Heart left ventricle (tissue), 13 donors: Measurements from ENCODE around the gene SCAF1.

Experiments
- CTCF ChIP-seq, 12 donors: fragments of 200-600 bp; sonication (generic) in 4 of 12; IDR thresholded peaks; one replicate each; pipeline versions ENCODE4 v1.5.0 to v1.8.0; 2018 to 2022; ENCODE audit warnings: antibody characterized with exemption in 12 of 12, mild to moderate bottlenecking in 5 of 12
- POLR2A ChIP-seq, 2 donors: fragments of 450-650 bp; IDR thresholded peaks; one replicate each; pipeline ENCODE4 v1.6.1; 2017; ENCODE audit warnings: antibody characterized with exemption in 2 of 2, mild to moderate bottlenecking in 2 of 2, moderate library complexity in 2 of 2
- donor health status: ischemic (EF 13 %, LVEDD 7.1; RV severe dilation, severe dysfunction).
- donor health status: DM: no; HTN: yes; CAD: no.
- donor health status: DM: no; HTN: no; CAD: no.
- donor health status: ischemic (EF 25% LVEDD 6.9; RV normal size, moderate dysfunction).
- donor health status: ischemic (EF 25% LVEDD 5.7; RV mildly dilated, moderate dysfunction).
- donor health status: ischemic (EF 35%, LVEDD 5.7; RV mildly dilated, moderate dysfunction).
- donor health status: nonischemic (EF 11% LVEDD 7.7; RV severe dilation, severe dysfunction).
- donor health status: DM: yes; HTN: yes; CAD: no.
- donor health status: PGD.
- donor health status: ischemic (EF 29% LVEDD 5.4; RV normal size, mild dysfunction).
- donor health status: nonischemic (EF 23%, LVEDD 6.1; RV moderate dilation, normal function).

- no peak for TF ChIP-seq POLR2A (IDR thresholded peaks at IDR 0.05)
- no peak for TF ChIP-seq CTCF (IDR thresholded peaks at IDR 0.05)
These were observed 27.7 kb upstream of the SCAF1 start for GRCh38 chr19:49614096-49614833.
